GM12891 (cell line): Measurements from ENCODE around the gene CEP83.

Experiments used
- POLR2A ChIP-seq: IDR thresholded peaks from 2 replicates; pipeline ENCODE4 v1.6.1; 2011; ENCODE audit warnings: low read depth, low read length, control low read depth
- SPI1 ChIP-seq: IDR thresholded peaks from 2 replicates; pipeline ENCODE4 v1.6.1; 2011; ENCODE audit warnings: low read depth, low read length, control low read depth

DNA sequence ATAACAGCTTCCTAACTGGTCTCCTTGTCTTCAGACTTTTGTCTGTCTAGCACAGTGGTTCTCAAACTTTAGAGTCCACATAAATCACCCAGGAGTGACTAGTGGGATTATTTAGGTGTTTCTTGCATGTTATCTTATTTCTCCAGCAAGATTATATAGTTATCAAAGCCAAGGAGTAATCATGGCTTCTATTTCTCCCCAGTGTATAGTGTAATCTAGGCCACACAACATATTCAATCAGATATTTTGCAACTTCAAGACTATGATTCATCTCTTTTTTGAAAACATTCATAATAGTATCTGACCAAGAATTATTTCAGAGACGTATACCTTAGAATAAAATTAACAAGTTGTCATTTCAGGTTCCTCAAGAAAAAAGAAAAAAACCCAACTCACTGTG lies 131.9 kb downstream of the CEP83 start:
- TF ChIP-seq SPI1 = no peak
- TF ChIP-seq POLR2A = no peak
